ENCODE results near the gene CAB39.
A peak's percentile ranks its signal among the peaks of the same experiment; 100 is the strongest.
"Not testable (repeated sequence)": the region's sequence is repeated elsewhere in the genome, so short reads cannot be mapped to it uniquely, and the experiment has no call there.

Gene CAB39

GRCh38 chr2:230716588-230716987 lies 3.9 kb downstream of the CAB39 start:
- DNase-seq = no peak

GRCh38 chr2:230717600-230717999 lies 5.0 kb downstream of the CAB39 start:
- peak; percentile 11 for DNase-seq

GRCh38 chr2:230719340-230719739 lies 6.7 kb downstream of the CAB39 start:
- no peak for DNase-seq

GRCh38 chr2:230721712-230722111 lies 9.1 kb downstream of the CAB39 start:
- DNase-seq = no peak

- no peak for DNase-seq
These were observed 9.7 kb downstream of the CAB39 start for GRCh38 chr2:230722207-230722885.

- no peak for DNase-seq
These were observed 10.7 kb downstream of the CAB39 start for GRCh38 chr2:230723363-230723762.

GRCh38 chr2:230724957-230725356 lies 12.3 kb downstream of the CAB39 start:
- DNase-seq = not testable (repeated sequence)

- DNase-seq = no peak
These were observed 18.9 kb downstream of the CAB39 start for GRCh38 chr2:230731512-230731911.

GRCh38 chr2:230732914-230733401 lies 20.3 kb downstream of the CAB39 start:
- DNase-seq = no peak

GRCh38 chr2:230734247-230735175 lies 21.9 kb downstream of the CAB39 start:
- DNase-seq = no peak

GRCh38 chr2:230735884-230736283 lies 23.2 kb downstream of the CAB39 start:
- DNase-seq = no peak

GRCh38 chr2:230737300-230737699 lies 24.7 kb downstream of the CAB39 start:
- DNase-seq = no peak

- DNase-seq = no peak
These were observed 25.2 kb downstream of the CAB39 start for GRCh38 chr2:230737791-230738226.

- DNase-seq = no peak
These were observed 25.8 kb downstream of the CAB39 start for GRCh38 chr2:230738391-230738811.

- DNase-seq = no peak
These were observed 26.3 kb downstream of the CAB39 start for GRCh38 chr2:230738924-230739323.

- DNase-seq = no peak
These were observed 27.3 kb downstream of the CAB39 start for GRCh38 chr2:230739961-230740360.

- DNase-seq = no peak
These were observed 30.1 kb downstream of the CAB39 start for GRCh38 chr2:230742781-230743180.

- DNase-seq = no peak
These were observed 33.6 kb downstream of the CAB39 start for GRCh38 chr2:230746213-230746612.

- DNase-seq = no peak
These were observed 35.4 kb downstream of the CAB39 start for GRCh38 chr2:230748087-230748486.

GRCh38 chr2:230749111-230749510 lies 36.5 kb downstream of the CAB39 start:
- no peak for DNase-seq

GRCh38 chr2:230751062-230751461 lies 38.4 kb downstream of the CAB39 start:
- no peak for DNase-seq

- no peak for DNase-seq
These were observed 41.6 kb downstream of the CAB39 start for GRCh38 chr2:230754200-230754599.

GRCh38 chr2:230757476-230757875 lies 44.8 kb downstream of the CAB39 start:
- DNase-seq = no peak
